HCT116 (cell line): ENCODE results near the gene TMIGD3. TPM values are rescaled to one million over a fixed set of nuclear protein-coding genes. Genes with fewer than 3 reads are reported as not detected.

Experiments used
- ATAC-seq: fragments of 200-7000 bp; cut with Tn5 transposase; 2 replicates; pipeline ENCODE4 v1.9.1; 2020; ENCODE audit warnings: mild to moderate bottlenecking, moderate library complexity
- BruUV-seq: library from RNA; stranded (reverse); fragments of 400-500 nt; replicated peaks from 2 replicates; lab custom pipeline; 2021; lab: Mats Ljungman, UMichigan
- CTCF ChIA-PET: fragments of 300-600 bp; sonication (Branson Sonifier 250); formaldehyde crosslinking; loops from one replicate; lab custom pipeline; 2021; ENCODE audit warnings: antibody characterized with exemption; lab: Charles Lee
- POLR2A ChIA-PET: fragments of 300-600, 350-600 bp; sonication (Branson Sonifier 250); formaldehyde crosslinking; loops from one replicate; lab custom pipeline; 2021; ENCODE audit warnings: antibody characterized with exemption; lab: Charles Lee
- RAD21 ChIA-PET, 2 experiments: fragments of 300-600 bp; sonication (Branson Sonifier 250); formaldehyde crosslinking; loops; one replicate each; lab custom pipeline; 2023; ENCODE audit warnings: low total read pairs in 2 of 2; ENCODE audit not compliant: uncharacterized antibody in 2 of 2, unreplicated experiment in 2 of 2, low non-redundant PET in 1 of 2; lab: Charles Lee
- DNase-seq: peaks from one replicate; pipeline ENCODE4 v3.0.0-alpha.2; 2010; ENCODE audit warnings: low read depth, low spot score
- H2AFZ ChIP-seq: fragments of 200-600 bp; shearing (Covaris generic), sonication (generic); 2 replicates; pipeline ENCODE4 v1.6.1; 2017; ENCODE audit warnings: low read depth, mixed run types, mixed read lengths, antibody characterized with exemption, low read length; ENCODE audit not compliant: poor library complexity, severe bottlenecking
- H3K27ac ChIP-seq: 2 replicates; pipeline ENCODE4 v1.5.1; 2012; ENCODE audit warnings: low read depth, low read length
- H3K27me3 ChIP-seq: fragments of 200-600 bp; sonication (generic); 2 replicates; pipeline ENCODE4 v1.6.1; 2016; ENCODE audit warnings: mixed run types, low read length, mixed read lengths; ENCODE audit not compliant: insufficient read depth
- H3K36me3 ChIP-seq, 2 experiments: fragments of 200-500 bp in 1 of 2; fragments of 200-600 bp in 1 of 2; sonication (Bioruptor generic) in 1 of 2; sonication (generic) in 1 of 2; 2 replicates each; pipeline versions ENCODE4 v1.5.1 to v1.6.1; 2014 to 2016; ENCODE audit warnings: low read length in 2 of 2, inconsistent platforms in 1 of 2, mixed read lengths in 1 of 2, mixed run types in 1 of 2; ENCODE audit not compliant: insufficient read depth in 2 of 2, control insufficient read depth in 1 of 2
- H3K4me1 ChIP-seq, 2 experiments: fragments of 200-600 bp in 1 of 2; sonication (generic) in 1 of 2; 2 replicates each; pipeline versions ENCODE4 v1.5.1 to v1.6.1; 2012 to 2017; ENCODE audit warnings: low read length in 2 of 2, inconsistent platforms in 1 of 2, mild to moderate bottlenecking in 1 of 2, mixed read lengths in 1 of 2, mixed run types in 1 of 2, moderate library complexity in 1 of 2; ENCODE audit not compliant: insufficient read depth in 2 of 2, control insufficient read depth in 1 of 2
- H3K4me2 ChIP-seq: fragments of 200-600 bp; sonication (generic); 2 replicates; pipeline ENCODE4 v1.6.1; 2017; ENCODE audit warnings: mixed run types, low read length, mixed read lengths
- H3K4me3 ChIP-seq, 2 experiments: fragments of 200-600 bp in 1 of 2; sonication (generic) in 1 of 2; replicated peaks in 1 of 2; 2 replicates each; pipeline ENCODE4 v1.5.1; 2011 to 2016; ENCODE audit warnings: low read length in 2 of 2, control low read depth in 1 of 2, low read depth in 1 of 2, mild to moderate bottlenecking in 1 of 2, mixed read lengths in 1 of 2, mixed run types in 1 of 2
- H3K79me2 ChIP-seq: fragments of 200-600 bp; sonication (generic); 2 replicates; pipeline ENCODE4 v1.6.1; 2017; ENCODE audit warnings: mild to moderate bottlenecking, mixed run types, low read length, moderate library complexity, mixed read lengths; ENCODE audit not compliant: insufficient read depth
- H3K9ac ChIP-seq: fragments of 200-600 bp; sonication (generic); 2 replicates; pipeline ENCODE4 v1.6.1; 2016; ENCODE audit warnings: low read length, mixed read lengths
- H3K9me2 ChIP-seq: fragments of 200-600 bp; sonication (generic), shearing (Covaris generic); 2 replicates; pipeline ENCODE4 v1.6.1; 2017; ENCODE audit warnings: mixed run types, mild to moderate bottlenecking, moderate library complexity; ENCODE audit not compliant: insufficient read depth
- H3K9me3 ChIP-seq, 2 experiments: fragments of 200-500 bp in 1 of 2; fragments of 200-600 bp in 1 of 2; sonication (Bioruptor generic) in 1 of 2; sonication (generic) in 1 of 2; 2 replicates each; pipeline ENCODE4 v1.6.1; 2014 to 2017; ENCODE audit warnings: low read length in 2 of 2, mixed read lengths in 2 of 2, inconsistent platforms in 1 of 2, low read depth in 1 of 2, mild to moderate bottlenecking in 1 of 2, mixed run types in 1 of 2, moderate library complexity in 1 of 2; ENCODE audit not compliant: control insufficient read depth in 1 of 2, insufficient read depth in 1 of 2
- H4K20me1 ChIP-seq: fragments of 200-600 bp; sonication (generic), shearing (Covaris generic); 2 replicates; pipeline ENCODE4 v1.6.1; 2017; ENCODE audit warnings: mixed run types, mild to moderate bottlenecking, moderate library complexity; ENCODE audit not compliant: insufficient read depth
- EGR1 ChIP-seq: IDR thresholded peaks from 2 replicates; pipeline ENCODE4 v1.6.1; 2012; ENCODE audit warnings: low read depth
- POLR2AphosphoS5 ChIP-seq: IDR thresholded peaks from 2 replicates; pipeline ENCODE4 v1.6.1; 2011; ENCODE audit warnings: mild to moderate bottlenecking, low read depth, low read length, moderate library complexity
- ZBTB33 ChIP-seq: IDR thresholded peaks from 2 replicates; pipeline ENCODE4 v1.6.1; 2011; ENCODE audit warnings: mild to moderate bottlenecking, low read length, moderate library complexity; ENCODE audit not compliant: insufficient replicate concordance; ENCODE audit errors: extremely low read depth
- ZFX ChIP-seq: fragments of 450-650 bp; IDR thresholded peaks from 2 replicates; pipeline ENCODE4 v1.6.1; 2017
- intact Hi-C: fragments of 100-400 bp; cut with micrococcal nuclease; formaldehyde crosslinking; loops from 2 replicates; pipeline ENCODE4 v1.10.0; 2022
- total RNA-seq: library from RNA; stranded (reverse); gene quantifications from one replicate; pipeline ENCODE4 v1.2.1, GENCODE V29; 2021; ENCODE audit not compliant: unreplicated experiment

Gene TMIGD3
- total RNA-seq, 1 experiment from 2014 or later, result not detected

- no peak for TF ChIP-seq ZBTB33
Observed at GRCh38 chr1:111509997-111510375, 6.6 kb upstream of the TMIGD3 start (continued).

GRCh38 chr1:111507411-111508201, 4.2 kb upstream of the TMIGD3 start:
- Histone ChIP-seq H3K36me3 (no peaks in the 10 kb centered on the region), H3K4me1 (peaks cover 9 to 16% of the 10 kb centered on the region in 2 experiments), H3K9ac (peak overlapping the region; percentile 57), H2AFZ (peak overlapping the region; percentile 87), H3K27me3 (no peaks in the 10 kb centered on the region), H3K79me2 (no peaks in the 10 kb centered on the region)
- ATAC-seq, result peak; percentile 80
- BruUV-seq, result no TSS peak
- intact Hi-C loops, result loop anchor here (1.0 kb wide), 1 partner anchor 149 kb away; no protein-coding TSS in a partner anchor
- TF ChIP-seq ZFX (peak; percentile 37; the same call in 1 of the 2 replicates), POLR2AphosphoS5 (no peak), EGR1 (no peak)
- TF ChIP-seq, all 23 proteins: peak for 1
- ChIA-PET POLR2A (interaction anchor here (1.1 to 3.1 kb wide), 4 partner anchors 9 to 240 kb away, joined by 3 to 11 read pairs (median 6); partner anchors contain the start of gene INKA2), RAD21 (interaction anchor here (0.8 to 1.4 kb wide), 7 partner anchors 26 to 262 kb away, joined by 3 to 11 read pairs (median 3); no protein-coding TSS in a partner anchor), CTCF (interaction anchor here (0.7 to 4.2 kb wide), 33 partner anchors 9 to 267 kb away, joined by 3 to 33 read pairs (median 5); partner anchors contain the start of genes ATP5PB, INKA2, RAP1A and WDR77)
- Histone ChIP-seq H4K20me1 (no peaks in the 10 kb centered on the region), H3K9me2 (no peaks in the 10 kb centered on the region), H3K4me3 (peak overlapping the region; percentile 2 to 49; a peak in 3 of 4 replicates), H3K9me3 (no peaks in the 10 kb centered on the region), H3K4me2 (peak overlapping the region; percentile 82), H3K27ac (peak overlapping the region; percentile 63)
- DNase-seq, result no peak
